ENCODE results near the gene FYN.
"Not testable (repeated sequence)": the region's sequence is repeated elsewhere in the genome, so short reads cannot be mapped to it uniquely, and the experiment has no call there.

FYN gene

GRCh38 chr6:111873178-111874024, at the start of gene FYN:
Gene FYN (minus strand): TSS chr6:111873452. CDS start chr6:111720051, 153,401 bp downstream.
- peak; percentile 99 for DNase-seq (ENCODE audit: low read depth in 2 of 2)

GRCh38 chr6:111922454-111923297, 49.4 kb upstream of the FYN start:
- DNase-seq (ENCODE audit: low read depth in 2 of 2) = no peak

GRCh38 chr6:111921103-111921502, 47.9 kb upstream of the FYN start:
- DNase-seq (ENCODE audit: low read depth in 2 of 2) = no peak

- DNase-seq (ENCODE audit: low read depth in 2 of 2) = no peak
These were observed 47.3 kb upstream of the FYN start for GRCh38 chr6:111920578-111920977.

GRCh38 chr6:111918825-111919224, 45.6 kb upstream of the FYN start:
- no peak for DNase-seq (ENCODE audit: low read depth in 2 of 2)

- no peak for DNase-seq (ENCODE audit: low read depth in 2 of 2)
These were observed 43.5 kb upstream of the FYN start for GRCh38 chr6:111916747-111917146.

- no peak for DNase-seq (ENCODE audit: low read depth in 2 of 2)
These were observed 41.4 kb upstream of the FYN start for GRCh38 chr6:111914617-111915016.

GRCh38 chr6:111912904-111913303, 39.7 kb upstream of the FYN start:
- DNase-seq (ENCODE audit: low read depth in 2 of 2) = no peak

GRCh38 chr6:111911428-111911827, 38.2 kb upstream of the FYN start:
- DNase-seq (ENCODE audit: low read depth in 2 of 2) = no peak

- no peak for DNase-seq (ENCODE audit: low read depth in 2 of 2)
These were observed 36.0 kb upstream of the FYN start for GRCh38 chr6:111909238-111909637.

GRCh38 chr6:111908365-111908764, 35.1 kb upstream of the FYN start:
- not testable (repeated sequence) for DNase-seq (ENCODE audit: low read depth in 2 of 2)

GRCh38 chr6:111900735-111901134, 27.5 kb upstream of the FYN start:
- no peak for DNase-seq (ENCODE audit: low read depth in 2 of 2)

- no peak for DNase-seq (ENCODE audit: low read depth in 2 of 2)
These were observed 26.3 kb upstream of the FYN start for GRCh38 chr6:111899531-111899930.

- DNase-seq (ENCODE audit: low read depth in 2 of 2) = no peak
These were observed 25.2 kb upstream of the FYN start for GRCh38 chr6:111898452-111898851.

GRCh38 chr6:111894951-111895350, 21.7 kb upstream of the FYN start:
- DNase-seq (ENCODE audit: low read depth in 2 of 2) = no peak

GRCh38 chr6:111894272-111894671, 21.0 kb upstream of the FYN start:
- no peak for DNase-seq (ENCODE audit: low read depth in 2 of 2)

- no peak for DNase-seq (ENCODE audit: low read depth in 2 of 2)
These were observed 19.2 kb upstream of the FYN start for GRCh38 chr6:111892431-111892830.

- DNase-seq (ENCODE audit: low read depth in 2 of 2) = no peak
These were observed 17.7 kb upstream of the FYN start for GRCh38 chr6:111890988-111891387.

GRCh38 chr6:111888928-111889695, 15.9 kb upstream of the FYN start:
- no peak for DNase-seq (ENCODE audit: low read depth in 2 of 2)

- DNase-seq (ENCODE audit: low read depth in 2 of 2) = not testable (repeated sequence)
These were observed 13.5 kb upstream of the FYN start for GRCh38 chr6:111886793-111887192.

GRCh38 chr6:111885373-111886027, 12.2 kb upstream of the FYN start:
- DNase-seq (ENCODE audit: low read depth in 2 of 2) = no peak

GRCh38 chr6:111884068-111884467, 10.8 kb upstream of the FYN start:
- DNase-seq (ENCODE audit: low read depth in 2 of 2) = no peak
